Lower leg skin (tissue), 4 donors: ENCODE measurements around the gene MPEG1. TPM values are rescaled to one million over a fixed set of nuclear protein-coding genes. Genes with fewer than 3 reads are reported as not detected.

Experiments
- DNase-seq, 2 donors: peaks; one replicate each; pipeline ENCODE4 v3.0.0-alpha.2; 2019; ENCODE audit warnings: low spot score in 2 of 2
- H3K4me3 ChIP-seq: fragments of 200-600 bp; sonication (generic); 2 replicates; pipeline ENCODE4 v1.5.1; 2017; ENCODE audit warnings: mild to moderate bottlenecking, low read depth; ENCODE audit not compliant: poor library complexity, severe bottlenecking
- POLR2A ChIP-seq, 2 donors: fragments of 450-650 bp; IDR thresholded peaks; one replicate each; pipeline ENCODE4 v1.6.1; 2016 to 2017; ENCODE audit warnings: antibody characterized with exemption in 2 of 2, mild to moderate bottlenecking in 1 of 2, moderate library complexity in 1 of 2
- WGBS, 2 donors: methylation state at CpG; one replicate each; pipeline ENCODE4 v1.1.5; 2018; 5-methylcytosine and 5-hydroxymethylcytosine counted together
- intact Hi-C: fragments of 100-400 bp; cut with DNase I; formaldehyde crosslinking; loops from one replicate; pipeline ENCODE4 v1.15.0; 2023; ENCODE audit warnings: low total_unique reads
- total RNA-seq, 4 donors: library from RNA; depleted of rRNA; stranded (reverse); fragments of >200 nt; gene quantifications; one replicate each; pipeline ENCODE4 v1.1.0, GENCODE V29; 2016
- TF ChIP-seq, protein P1 (sequence below), 3 donors: fragments of 450-650 bp; IDR thresholded peaks; one replicate each; pipeline ENCODE4 v1.5.1; 2016; ENCODE audit warnings: antibody characterized with exemption in 3 of 3, mild to moderate bottlenecking in 3 of 3, moderate library complexity in 2 of 3

The MPEG1 gene
- total RNA-seq, 4 donors from 2014 or later, result 2.1 to 6.9 (median 3.8) TPM

DNA sequence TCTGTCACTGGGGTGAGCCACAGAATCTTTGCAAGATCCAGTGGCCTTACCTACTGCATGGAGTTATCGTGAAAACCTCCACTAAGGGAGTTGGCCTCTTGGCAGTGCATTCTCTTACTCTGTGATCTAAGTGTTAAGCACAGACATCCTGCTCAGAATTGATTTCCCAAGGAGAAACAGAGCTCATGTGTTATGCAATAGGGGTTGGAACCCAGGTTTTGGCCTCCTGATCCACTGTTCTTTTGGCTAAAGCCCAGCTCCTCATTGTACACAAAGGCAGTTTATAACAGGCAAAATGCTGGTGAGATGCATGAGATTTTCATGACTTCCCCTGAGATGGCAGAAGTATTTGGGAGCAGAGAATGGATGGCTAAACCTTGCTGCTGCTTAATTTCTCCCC, 29.0 kb downstream of the MPEG1 start:
- no peak for DNase-seq
- intact Hi-C loops, result no loop called here
- no peak for TF ChIP-seq POLR2A (IDR thresholded peaks at IDR 0.05)
- TF ChIP-seq, protein P1, sequence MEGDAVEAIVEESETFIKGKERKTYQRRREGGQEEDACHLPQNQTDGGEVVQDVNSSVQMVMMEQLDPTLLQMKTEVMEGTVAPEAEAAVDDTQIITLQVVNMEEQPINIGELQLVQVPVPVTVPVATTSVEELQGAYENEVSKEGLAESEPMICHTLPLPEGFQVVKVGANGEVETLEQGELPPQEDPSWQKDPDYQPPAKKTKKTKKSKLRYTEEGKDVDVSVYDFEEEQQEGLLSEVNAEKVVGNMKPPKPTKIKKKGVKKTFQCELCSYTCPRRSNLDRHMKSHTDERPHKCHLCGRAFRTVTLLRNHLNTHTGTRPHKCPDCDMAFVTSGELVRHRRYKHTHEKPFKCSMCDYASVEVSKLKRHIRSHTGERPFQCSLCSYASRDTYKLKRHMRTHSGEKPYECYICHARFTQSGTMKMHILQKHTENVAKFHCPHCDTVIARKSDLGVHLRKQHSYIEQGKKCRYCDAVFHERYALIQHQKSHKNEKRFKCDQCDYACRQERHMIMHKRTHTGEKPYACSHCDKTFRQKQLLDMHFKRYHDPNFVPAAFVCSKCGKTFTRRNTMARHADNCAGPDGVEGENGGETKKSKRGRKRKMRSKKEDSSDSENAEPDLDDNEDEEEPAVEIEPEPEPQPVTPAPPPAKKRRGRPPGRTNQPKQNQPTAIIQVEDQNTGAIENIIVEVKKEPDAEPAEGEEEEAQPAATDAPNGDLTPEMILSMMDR (IDR thresholded peaks at IDR 0.05), result no peak
- H3K4me3 ChIP-seq, result no peak overlapping the region
- WGBS, 2 donors, result 62 to 80% methylated on average over 1 of the region's 1 CpG

DNA sequence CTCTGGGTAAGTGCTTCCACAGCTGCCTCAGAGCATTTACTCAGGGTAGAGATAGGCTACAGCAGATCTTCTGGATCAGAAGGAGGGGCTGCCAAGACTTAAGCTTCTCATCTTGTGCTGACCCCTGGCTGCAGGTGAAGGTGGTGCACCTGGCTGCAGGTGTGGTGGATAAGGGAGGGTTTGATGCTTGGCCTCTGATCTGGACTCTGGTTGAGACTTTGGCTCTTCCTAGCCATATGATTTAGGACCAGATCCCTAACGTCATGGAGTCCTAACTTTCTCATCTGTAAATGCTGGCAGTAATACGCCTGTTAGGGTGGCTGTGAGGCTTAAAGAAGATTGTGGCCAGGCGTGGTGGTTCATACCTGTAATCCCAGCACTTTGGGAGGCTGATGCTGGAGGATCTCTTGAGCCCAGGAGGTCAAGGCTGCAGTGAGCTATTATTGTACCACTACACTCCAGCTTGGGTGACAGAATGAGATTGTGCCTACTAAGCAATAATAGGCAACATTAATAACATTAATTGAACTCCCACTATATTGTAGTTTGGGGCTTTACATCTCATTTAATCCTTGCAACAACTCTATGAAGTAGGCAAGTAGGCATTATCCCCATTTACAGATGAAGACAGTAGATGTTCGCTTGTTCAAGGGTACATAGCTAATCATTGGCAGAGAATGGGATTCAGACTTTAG, 30.1 kb downstream of the MPEG1 start:
- intact Hi-C loops, result no loop called here
- TF ChIP-seq, protein P1 (IDR thresholded peaks at IDR 0.05), result no peak
- TF ChIP-seq POLR2A (IDR thresholded peaks at IDR 0.05), result no peak
- WGBS, 2 donors, result 91 to 96% methylated on average over 4 of the region's 4 CpGs

DNA sequence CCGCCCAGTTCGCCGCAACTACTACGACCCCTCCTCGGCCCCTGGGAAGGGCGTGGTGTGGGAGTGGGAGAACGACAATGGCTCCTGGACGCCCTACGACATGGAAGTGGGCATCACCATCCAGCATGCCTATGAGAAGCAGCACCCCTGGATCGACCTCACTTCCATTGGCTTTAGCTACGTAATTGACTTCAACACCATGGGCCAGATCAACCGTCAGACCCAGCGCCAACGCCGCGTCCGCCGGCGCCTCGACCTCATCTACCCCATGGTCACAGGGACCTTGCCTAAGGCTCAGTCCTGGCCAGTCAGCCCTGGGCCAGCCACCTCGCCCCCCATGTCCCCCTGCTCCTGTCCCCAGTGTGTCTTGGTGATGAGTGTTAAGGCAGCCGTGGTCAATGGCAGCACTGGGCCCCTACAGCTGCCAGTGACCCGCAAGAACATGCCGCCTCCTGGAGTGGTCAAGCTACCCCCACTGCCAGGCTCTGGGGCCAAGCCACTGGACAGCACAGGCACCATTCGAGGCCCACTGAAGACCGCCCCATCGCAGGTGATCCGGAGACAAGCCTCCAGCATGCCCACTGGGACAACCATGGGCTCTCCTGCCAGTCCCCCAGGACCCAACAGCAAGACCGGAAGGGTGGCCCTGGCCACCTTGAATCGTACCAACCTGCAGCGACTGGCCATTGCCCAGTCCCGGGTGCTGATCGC, 30.8 kb downstream of the MPEG1 start:
- no peak for DNase-seq
- intact Hi-C loops, result no loop called here
- 92 to 96% methylated on average over 27 to 28 of the region's 33 CpGs for whole genome bisulfite sequencing, 2 donors
- H3K4me3 ChIP-seq, result no peak overlapping the region
- TF ChIP-seq, protein P1 (IDR thresholded peaks at IDR 0.05), result no peak
- TF ChIP-seq POLR2A (IDR thresholded peaks at IDR 0.05), result no peak

More for the DNA sequence above, 30.1 kb downstream of the MPEG1 start:
- DNase-seq, result no peak
- H3K4me3 ChIP-seq, result no peak overlapping the region

DNA sequence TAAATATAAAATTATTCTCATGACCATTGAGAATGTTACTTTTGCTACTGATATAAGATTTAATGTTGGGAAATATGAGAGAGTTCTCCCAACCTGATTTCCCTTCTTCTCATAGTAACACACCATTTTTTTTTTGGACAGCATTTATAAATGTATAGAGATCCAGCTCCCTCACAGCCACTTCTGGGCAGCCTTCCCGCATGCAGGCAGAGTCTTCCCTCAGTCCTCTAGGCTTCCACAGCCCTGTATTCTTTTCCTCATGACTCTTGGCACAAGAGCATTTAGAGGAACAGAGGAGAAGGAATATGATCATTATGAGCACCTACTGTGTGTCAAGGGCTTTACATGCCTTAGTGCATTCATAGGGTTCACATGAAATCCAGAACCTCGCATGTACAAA, 31.8 kb downstream of the MPEG1 start:
- 89% methylated on average over 2 of the region's 2 CpGs for WGBS, 2 donors
- DNase-seq, result no peak
- intact Hi-C loops, result no loop called here
- TF ChIP-seq, protein P1 (IDR thresholded peaks at IDR 0.05), result no peak
- no peak for TF ChIP-seq POLR2A (IDR thresholded peaks at IDR 0.05)
- H3K4me3 ChIP-seq, result no peak overlapping the region

DNA sequence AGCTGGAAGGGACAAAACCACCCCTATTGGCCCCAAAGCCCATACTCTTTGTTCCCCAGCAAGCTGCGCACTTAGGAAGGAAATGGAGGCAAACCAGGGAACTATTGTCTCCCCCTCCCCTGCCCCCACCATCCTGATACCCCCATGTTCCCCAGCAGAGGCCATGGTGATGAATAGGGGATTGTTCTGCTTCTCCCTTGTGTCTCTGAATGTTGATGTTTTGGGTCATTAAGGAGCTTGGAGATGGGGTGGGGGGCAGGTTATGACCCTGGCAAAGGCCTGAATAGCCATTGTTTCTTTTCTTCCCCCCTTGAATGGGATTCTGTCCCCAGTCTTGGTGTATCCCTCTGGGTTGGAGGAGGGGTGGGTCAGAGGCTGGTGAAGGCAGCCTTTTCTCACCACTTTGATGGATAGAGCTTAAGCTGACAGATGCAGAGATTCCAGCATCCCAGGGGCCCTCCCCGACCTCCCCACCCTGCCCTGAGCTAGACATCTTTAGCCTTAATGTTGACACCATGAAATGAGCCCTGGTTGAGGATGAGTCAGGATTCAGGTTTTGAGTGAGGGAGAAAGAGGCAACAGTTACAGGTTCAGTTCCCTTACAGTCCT, 32.5 kb downstream of the MPEG1 start:
- no peak for DNase-seq
- intact Hi-C loops, result no loop called here
- TF ChIP-seq, protein P1 (IDR thresholded peaks at IDR 0.05), result no peak
- TF ChIP-seq POLR2A (IDR thresholded peaks at IDR 0.05), result no peak
- WGBS, 2 donors, result 67 to 77% methylated on average over 2 of the region's 2 CpGs
- H3K4me3 ChIP-seq, result no peak overlapping the region
